ENCODE data around the gene MRGPRG.
"Not testable (repeated sequence)": the region's sequence is repeated elsewhere in the genome, so short reads cannot be mapped to it uniquely, and the experiment has no call there.

The MRGPRG gene

GRCh38 chr11:3176487-3176886 lies 42.1 kb downstream of the MRGPRG start:
- DNase-seq (ENCODE audit: low read depth) = no peak

DNA sequence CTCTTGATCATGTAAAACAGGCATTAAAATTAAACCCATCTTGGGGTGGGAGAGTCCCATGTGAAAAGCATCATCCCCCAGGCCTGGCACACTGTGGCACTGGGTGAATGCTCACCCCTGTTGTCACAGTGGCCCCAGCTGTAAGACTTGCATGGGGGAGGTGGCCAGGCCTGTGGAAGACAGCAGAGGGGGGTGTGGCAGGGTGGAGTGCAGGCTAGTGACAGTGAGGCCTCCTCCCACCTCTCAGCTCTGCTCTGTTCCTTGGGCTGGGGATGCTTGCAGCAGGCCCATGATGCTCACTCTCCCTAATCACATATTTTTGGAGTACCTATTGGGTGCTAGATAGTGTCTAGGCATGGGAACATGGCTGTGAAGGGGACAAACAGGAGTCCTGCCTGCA lies 43.4 kb downstream of the MRGPRG start:
- DNase-seq (ENCODE audit: low read depth) = no peak

- DNase-seq (ENCODE audit: low read depth) = no peak
Observed at GRCh38 chr11:3174387-3174786, 44.2 kb downstream of the MRGPRG start.

DNA sequence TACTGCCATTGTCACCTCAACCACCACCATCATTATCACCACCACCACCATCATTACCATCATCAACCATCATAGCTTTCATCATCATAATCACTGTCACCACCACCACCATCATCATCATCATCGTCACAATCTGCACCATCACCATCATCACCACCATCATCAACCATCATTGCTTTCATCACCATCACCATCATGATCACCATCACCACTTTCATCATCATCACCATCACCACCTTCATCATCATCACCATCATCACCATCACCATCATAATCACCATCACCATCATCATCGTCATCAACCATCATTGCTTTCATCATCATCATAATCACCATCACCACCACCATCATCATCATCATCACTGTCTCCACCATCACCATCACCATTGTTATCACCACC lies 44.8 kb downstream of the MRGPRG start:
- DNase-seq (ENCODE audit: low read depth) = no peak

DNA sequence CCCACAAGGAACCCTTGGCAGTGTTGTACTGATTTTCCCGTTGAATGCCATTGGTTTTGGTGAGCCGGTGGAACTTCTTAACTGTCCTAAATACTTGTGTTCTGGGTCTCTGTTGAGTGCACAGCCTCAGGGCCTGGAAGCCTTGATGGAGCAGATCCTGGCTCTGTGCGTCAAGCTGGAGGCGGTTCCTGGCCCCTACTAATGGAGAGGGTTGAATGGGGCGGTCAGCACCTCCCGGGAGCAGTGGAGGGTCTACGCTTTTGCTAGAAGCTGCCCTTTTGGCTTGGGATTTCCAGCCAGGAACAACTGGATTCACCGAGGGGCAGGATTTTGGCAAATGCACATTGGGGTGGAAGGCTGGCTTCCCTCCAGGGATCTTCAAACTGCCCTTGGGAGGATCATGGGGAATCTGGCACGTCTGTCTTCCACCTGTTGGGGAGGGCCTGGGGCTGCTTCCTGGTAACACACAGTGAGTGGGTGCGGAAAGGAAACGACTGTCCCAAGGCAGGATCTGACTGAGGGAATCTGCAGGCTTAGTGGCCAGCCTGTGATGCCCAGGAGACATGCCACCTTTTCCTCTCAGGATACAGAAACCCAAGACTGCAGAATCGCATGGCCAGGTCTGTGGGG lies 46.6 kb downstream of the MRGPRG start:
- DNase-seq (ENCODE audit: low read depth) = no peak

- DNase-seq (ENCODE audit: low read depth) = no peak
Observed at GRCh38 chr11:3170756-3171650, 47.6 kb downstream of the MRGPRG start.

DNA sequence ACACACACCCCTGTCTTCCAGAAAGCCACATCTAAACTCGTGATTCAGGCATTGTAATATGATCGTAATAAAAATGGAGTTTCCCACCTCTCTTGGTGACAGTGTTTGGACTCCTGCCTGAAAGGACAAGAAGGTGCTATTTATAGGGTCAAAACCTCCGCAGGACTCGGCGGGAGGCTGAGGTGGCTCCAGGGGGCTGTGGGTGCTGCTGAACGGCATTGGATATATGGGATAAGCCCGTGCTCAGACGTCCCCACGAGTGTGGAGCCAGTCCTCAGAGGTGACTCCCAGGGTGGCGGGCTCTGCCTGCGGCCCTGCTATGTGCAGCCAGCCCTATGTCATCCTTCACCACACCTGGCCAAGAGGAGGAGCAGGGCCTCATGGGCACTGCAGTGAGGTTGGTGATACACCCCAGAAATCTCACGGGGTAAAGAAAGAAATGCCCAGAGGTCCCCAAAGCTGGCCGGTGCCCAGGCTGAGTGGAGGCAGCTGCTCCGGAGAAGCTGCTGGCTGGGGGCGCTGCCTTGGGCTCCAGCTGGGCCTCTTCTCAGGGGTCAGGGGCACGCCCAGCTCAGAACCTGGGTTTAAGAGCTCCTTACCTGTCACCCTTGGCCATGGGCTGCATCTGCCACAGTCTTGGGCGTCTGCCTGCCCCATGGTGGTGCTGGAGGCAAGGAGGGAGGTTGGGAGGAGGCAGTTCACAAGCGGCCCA lies 48.4 kb downstream of the MRGPRG start:
- no peak for DNase-seq (ENCODE audit: low read depth)

DNA sequence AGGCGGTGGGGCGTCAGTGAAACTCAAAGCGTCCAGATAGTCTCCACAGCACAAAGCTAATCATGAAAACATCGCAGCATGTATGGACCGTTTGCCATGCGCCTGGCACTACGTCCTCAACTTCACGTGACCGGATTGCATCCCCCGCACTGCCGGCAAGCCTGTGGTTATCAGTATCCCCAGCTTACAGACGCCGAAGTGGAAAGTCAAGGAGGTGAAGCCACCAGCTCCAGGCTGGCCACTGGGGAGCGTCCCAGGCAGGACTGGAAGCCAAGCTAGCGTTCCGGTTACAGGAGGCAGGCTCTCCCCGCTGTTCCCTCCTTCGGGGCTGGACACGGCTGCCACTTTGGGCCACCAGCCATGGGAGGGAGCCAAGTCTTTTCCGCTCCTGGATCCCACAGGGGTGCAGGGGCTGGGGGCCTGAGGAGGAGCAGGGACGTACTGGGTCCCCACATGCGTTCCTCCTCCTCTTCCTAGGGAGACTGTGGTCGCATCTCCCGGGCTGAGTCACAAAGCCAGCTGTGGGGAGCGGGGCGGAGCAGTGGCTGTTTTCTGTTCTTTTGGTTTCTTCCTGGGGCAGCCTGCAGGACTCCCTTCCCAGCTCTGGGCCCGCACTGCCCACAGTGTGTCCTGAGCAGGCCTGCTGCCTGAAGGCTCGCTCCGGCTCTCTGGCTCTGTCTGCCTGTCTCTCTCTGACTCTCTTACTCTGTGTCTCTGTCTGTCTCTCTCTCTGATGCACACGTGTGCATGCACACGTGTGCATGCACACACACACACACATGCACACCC lies 49.2 kb downstream of the MRGPRG start:
- peak; percentile 66 for DNase-seq (ENCODE audit: low read depth)

GRCh38 chr11:3168742-3169254 lies 49.8 kb downstream of the MRGPRG start:
- not testable (repeated sequence) for DNase-seq (ENCODE audit: low read depth)
